Activated CD4-positive, alpha-beta T cell treated with anti-CD3 and anti-CD28 coated beads, Interleukin-2, Interleukin-6, amounts not matched to agents 100 ng/mL and 50 ng/mL, durations not matched to agents 16 hours and 8 hours (primary cell): ENCODE measurements around the gene CIDEC.
A peak's percentile ranks its signal among the peaks of the same experiment; 100 is the strongest.
"Not testable (repeated sequence)": the region's sequence is repeated elsewhere in the genome, so short reads cannot be mapped to it uniquely, and the experiment has no call there.

ENCODE experiments used
- DNase-seq: peaks from one replicate; pipeline ENCODE4 v3.0.0-alpha.2; 2020

Gene CIDEC

GRCh38 chr3:9875448-9875847 lies 4.6 kb downstream of the CIDEC start:
- DNase-seq = no peak

- not testable (repeated sequence) for DNase-seq
Measured at GRCh38 chr3:9872067-9872466, 8.0 kb downstream of the CIDEC start.

- DNase-seq = no peak
Measured at GRCh38 chr3:9870978-9871377, 9.1 kb downstream of the CIDEC start.

GRCh38 chr3:9869955-9870354 lies 10.1 kb downstream of the CIDEC start:
- no peak for DNase-seq

- no peak for DNase-seq
Measured at GRCh38 chr3:9867106-9867505, 12.9 kb downstream of the CIDEC start.

GRCh38 chr3:9866639-9867038 lies 13.4 kb downstream of the CIDEC start:
- DNase-seq = no peak

GRCh38 chr3:9865125-9865637 lies 14.9 kb downstream of the CIDEC start:
- DNase-seq = not testable (repeated sequence)

GRCh38 chr3:9864200-9864927 lies 15.7 kb downstream of the CIDEC start:
- no peak for DNase-seq

- DNase-seq = no peak
Measured at GRCh38 chr3:9863058-9863772, 16.8 kb downstream of the CIDEC start.

GRCh38 chr3:9862391-9863057 lies 17.5 kb downstream of the CIDEC start:
- peak; percentile 20 for DNase-seq

GRCh38 chr3:9861626-9862130 lies 18.4 kb downstream of the CIDEC start:
- no peak for DNase-seq

GRCh38 chr3:9861201-9861600 lies 18.9 kb downstream of the CIDEC start:
- DNase-seq = no peak

GRCh38 chr3:9859530-9860025 lies 20.5 kb downstream of the CIDEC start:
- no peak for DNase-seq

GRCh38 chr3:9855594-9855993 lies 24.5 kb downstream of the CIDEC start:
- DNase-seq = no peak

- not testable (repeated sequence) for DNase-seq
Measured at GRCh38 chr3:9854291-9854940, 25.6 kb downstream of the CIDEC start.

GRCh38 chr3:9852528-9852927 lies 27.5 kb downstream of the CIDEC start:
- DNase-seq = no peak

GRCh38 chr3:9851926-9852325 lies 28.1 kb downstream of the CIDEC start:
- DNase-seq = not testable (repeated sequence)

GRCh38 chr3:9851383-9851782 lies 28.7 kb downstream of the CIDEC start:
- not testable (repeated sequence) for DNase-seq

GRCh38 chr3:9848860-9849259 lies 31.2 kb downstream of the CIDEC start:
- peak; percentile 52 for DNase-seq

- not testable (repeated sequence) for DNase-seq
Measured at GRCh38 chr3:9847870-9848269, 32.2 kb downstream of the CIDEC start.

GRCh38 chr3:9846931-9847488 lies 33.0 kb downstream of the CIDEC start:
- no peak for DNase-seq

GRCh38 chr3:9846231-9846630 lies 33.8 kb downstream of the CIDEC start:
- no peak for DNase-seq
